Measurements from ENCODE around the gene BMP7. TPM values are rescaled to one million over a fixed set of nuclear protein-coding genes. Genes with fewer than 3 reads are reported as not detected.
"Not testable (repeated sequence)": the region's sequence is repeated elsewhere in the genome, so short reads cannot be mapped to it uniquely, and the experiment has no call there.

The BMP7 gene
- total RNA-seq, 2 experiments from 2014 or later = not detected

DNA sequence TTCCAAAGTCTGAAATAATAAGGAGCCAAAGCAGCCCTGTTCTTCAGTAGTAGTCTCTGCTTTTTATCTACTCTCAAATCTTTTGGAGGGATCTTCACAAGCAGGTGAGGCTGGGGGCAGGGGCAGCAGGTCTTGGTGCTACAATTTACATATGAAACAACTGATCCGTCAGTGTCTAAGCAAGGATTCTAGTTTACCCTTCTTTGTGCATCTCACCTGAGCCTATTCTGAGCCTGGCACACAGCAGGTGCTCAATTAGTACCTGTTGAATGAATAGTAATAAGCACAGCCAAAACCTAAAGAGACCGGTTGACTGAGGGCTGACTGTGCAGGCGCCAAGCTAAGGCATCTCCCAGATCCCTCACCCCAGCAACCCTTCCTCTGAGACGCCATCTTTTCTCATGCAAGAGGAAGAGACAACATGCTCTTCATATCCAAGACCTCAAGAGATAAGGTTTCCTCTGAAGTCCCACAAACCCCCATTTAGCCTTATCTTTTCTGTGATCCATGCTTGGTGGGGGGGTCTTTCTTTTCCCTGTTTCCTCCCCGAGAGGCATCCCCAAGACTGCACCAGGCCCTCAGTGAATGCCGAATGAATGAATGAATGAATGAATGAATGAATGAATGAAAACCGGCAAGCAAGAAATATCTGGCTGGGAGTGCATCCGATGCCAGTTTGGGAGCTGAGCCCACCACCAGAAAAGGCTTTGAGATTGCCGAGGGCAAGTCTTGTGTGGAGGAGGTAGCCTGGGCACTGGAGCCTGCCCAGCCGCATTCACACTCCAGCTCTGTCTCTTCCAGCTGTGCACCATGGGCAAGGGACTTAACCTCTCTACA is 2.9 kb upstream of the BMP7 start:
- ChIA-PET POLR2A (no interaction called here), CTCF (no interaction called here)

DNA sequence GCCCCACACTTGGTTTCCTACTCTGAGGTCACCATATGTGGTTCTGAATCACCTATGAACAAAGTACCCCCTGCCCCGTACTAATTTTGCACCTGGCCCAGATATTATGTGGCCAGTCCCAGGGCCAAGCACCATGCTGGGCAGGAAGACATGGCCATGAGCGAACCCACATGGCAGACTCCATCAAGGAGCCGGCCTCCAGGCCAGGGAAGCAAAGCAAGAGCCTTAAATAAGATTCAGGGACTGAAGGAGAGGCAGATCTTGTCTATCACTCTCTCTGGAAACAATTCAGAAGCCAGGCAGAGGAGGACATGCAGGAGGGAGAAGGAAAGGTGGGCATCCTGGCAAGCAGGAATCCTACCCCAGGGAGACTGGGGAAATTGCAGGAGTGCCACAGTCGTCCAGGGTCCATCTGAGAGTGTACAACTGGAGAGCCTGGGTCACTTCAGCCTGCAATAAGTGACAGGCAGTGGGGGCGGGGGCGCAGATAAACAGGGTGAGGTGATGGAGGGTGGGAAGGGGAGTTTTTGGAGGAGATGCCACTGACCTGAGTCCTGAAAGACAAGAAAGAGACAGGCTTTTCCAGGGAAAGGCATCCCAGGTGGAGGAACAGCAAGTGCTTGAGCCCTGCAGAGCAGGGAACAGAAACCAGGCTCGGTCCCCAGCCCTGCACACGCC is 2.1 kb upstream of the BMP7 start:
- ChIA-PET POLR2A (no interaction called here), CTCF (no interaction called here)

DNA sequence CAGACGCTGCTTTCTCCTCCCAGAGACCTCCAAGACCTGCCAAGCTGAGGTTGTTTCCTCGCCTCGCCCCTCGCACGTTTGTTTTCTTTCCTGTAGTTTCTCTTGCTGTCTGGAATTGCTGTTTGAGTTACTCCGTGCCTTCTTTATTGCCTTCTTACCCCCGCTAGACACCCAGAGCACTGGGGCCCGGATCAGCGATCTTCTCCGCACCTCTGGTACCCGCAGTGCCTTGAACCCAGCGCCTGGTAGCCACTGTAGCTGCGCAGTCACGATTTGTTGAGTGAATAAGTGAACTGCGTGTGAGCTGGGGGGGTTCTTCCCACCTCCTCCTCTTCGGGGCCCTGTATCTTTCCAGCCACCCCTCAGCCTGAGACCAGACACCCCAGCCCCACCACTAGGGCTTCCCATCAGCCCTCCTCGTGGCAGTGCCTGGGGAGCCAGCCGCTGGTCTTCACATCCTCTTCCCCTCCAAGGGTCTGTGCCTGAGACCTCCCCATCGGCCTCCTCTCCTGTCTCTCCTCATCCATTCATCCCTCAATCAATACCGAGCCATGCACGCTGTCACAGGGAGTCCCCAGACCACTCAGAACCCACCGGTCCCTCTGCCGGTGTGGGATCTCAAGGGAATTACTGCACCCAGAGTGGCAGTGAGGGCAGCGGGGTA is 849 bp upstream of the BMP7 start:
- POLR2A ChIA-PET = no interaction called here
- CTCF ChIA-PET = interaction anchor here (0.6 kb wide), 1 partner anchor 599 kb away, joined by 3 read pairs; no protein-coding TSS in a partner anchor

DNA sequence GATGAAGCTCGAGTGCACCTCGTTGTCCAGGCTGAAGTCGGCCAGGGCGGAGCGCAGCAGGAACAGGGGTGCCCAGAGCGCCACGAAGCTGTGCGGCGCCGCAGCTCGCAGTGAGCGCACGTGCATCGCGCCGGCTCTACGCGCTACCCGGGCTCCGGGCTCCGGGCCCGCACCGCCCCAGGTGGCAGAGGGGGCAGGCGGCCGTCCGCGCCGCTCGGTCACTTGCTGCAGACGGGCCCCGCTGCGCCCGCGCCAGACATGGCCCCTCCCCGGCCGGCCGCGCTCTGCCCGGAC is 497 bp downstream of the BMP7 start:
- CTCF ChIA-PET = no interaction called here
- POLR2A ChIA-PET = no interaction called here

DNA sequence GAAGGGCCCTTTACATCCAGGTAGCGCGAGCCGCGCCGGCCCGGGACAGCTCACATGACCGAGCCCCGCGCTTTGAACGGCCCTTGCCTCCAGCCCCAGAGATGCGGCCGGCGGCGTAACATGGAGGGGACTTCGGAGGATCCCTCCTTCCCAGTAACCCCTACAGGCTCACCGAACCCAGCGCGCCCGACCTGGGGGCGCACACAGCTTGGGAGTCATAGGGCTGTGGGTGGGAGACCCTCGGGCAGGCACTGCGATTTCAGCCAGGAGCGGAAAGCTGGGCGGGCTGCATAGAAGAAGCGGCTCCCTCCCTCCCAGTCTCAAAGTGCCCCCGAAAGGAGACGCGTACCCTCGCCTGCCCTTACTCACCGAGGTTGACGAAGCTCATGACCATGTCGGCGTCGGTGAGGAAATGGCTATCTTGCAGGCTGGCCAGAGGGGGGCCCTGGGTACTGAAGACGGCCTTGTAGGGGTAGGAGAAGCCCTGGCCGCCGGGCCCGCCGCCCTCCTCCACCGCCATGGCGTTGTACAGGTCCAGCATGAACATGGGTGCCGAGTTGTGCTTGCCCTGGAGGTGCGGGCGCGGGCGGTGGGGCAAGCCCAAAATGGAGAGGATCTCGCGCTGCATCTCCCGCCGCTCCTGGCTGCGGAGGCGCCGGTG is 975 bp downstream of the BMP7 start:
- ChIA-PET POLR2A (no interaction called here), CTCF (no interaction called here)

DNA sequence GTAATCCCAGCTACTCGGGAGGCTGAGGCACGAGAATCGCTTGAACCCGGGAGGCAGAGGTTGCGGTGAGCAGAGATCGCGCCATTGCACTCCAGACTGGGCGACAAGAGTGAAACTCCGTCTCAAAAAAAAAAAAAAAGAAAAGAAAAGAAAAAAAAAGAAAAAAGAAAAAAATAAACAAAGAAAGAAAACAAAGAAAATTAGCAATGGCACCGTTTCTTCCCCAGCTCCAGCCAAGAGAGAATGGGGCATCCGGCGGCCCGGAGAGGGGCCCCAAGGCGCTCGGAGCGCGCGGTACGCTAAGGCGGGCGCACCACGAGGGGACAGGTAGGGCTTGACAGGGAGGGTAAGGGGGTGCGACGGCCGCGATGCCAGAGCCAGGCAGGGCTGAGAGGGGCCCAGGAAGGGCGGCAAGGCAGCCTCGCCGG is 1.5 kb downstream of the BMP7 start:
- CTCF ChIA-PET = interaction anchor here (0.6 kb wide), 1 partner anchor 76 kb away, joined by 3 read pairs; no protein-coding TSS in a partner anchor
- POLR2A ChIA-PET = not testable (repeated sequence)

DNA sequence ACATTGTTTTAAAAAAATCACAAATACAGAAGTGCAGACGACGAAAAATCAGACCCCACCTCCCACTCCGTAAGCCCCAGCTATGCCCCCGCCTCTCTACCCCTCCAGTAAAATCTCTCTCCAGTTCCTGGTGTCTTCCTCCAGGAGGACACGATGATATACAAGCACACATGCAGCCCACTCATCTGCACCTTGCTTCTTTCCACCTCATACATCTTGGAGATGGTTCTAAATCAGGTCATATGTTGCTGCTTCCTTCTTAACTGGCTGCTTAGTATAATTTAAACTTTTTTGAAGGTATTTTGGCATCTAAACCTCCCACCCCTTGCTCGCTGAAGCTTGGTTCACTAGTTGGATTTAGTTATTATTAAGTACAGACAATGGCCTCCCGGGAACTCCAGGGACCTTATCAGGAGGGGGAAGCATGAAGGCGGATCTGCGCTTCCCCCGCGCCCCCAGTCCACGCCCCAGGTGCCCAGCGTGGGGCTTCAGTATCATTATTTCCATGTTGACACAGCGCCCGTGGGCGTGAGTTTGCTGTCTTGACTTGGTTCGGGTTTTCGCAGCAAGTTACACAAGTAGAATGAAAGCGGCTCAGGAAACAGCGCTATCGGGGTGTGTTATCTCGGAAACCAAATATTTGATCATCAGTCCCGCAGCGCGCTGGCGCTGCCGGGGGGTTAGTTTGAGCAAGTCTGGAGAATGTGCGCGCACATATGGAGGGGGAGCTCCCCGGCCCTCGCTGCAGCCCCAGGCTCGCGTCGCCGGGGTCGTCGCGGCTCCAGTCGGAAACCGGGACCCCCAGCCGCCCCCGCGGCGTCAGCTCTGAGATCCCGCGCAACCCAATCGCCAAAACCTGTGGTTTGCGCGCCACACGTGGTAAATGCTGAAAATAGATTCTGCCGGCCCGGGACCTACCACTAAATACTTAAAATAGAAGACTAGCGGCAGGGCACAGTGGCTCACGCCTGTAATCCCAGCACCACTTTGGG is 2.3 kb downstream of the BMP7 start:
- POLR2A ChIA-PET = no interaction called here
- CTCF ChIA-PET = interaction anchor here (0.6 kb wide), 1 partner anchor 75 kb away, joined by 3 read pairs; no protein-coding TSS in a partner anchor

DNA sequence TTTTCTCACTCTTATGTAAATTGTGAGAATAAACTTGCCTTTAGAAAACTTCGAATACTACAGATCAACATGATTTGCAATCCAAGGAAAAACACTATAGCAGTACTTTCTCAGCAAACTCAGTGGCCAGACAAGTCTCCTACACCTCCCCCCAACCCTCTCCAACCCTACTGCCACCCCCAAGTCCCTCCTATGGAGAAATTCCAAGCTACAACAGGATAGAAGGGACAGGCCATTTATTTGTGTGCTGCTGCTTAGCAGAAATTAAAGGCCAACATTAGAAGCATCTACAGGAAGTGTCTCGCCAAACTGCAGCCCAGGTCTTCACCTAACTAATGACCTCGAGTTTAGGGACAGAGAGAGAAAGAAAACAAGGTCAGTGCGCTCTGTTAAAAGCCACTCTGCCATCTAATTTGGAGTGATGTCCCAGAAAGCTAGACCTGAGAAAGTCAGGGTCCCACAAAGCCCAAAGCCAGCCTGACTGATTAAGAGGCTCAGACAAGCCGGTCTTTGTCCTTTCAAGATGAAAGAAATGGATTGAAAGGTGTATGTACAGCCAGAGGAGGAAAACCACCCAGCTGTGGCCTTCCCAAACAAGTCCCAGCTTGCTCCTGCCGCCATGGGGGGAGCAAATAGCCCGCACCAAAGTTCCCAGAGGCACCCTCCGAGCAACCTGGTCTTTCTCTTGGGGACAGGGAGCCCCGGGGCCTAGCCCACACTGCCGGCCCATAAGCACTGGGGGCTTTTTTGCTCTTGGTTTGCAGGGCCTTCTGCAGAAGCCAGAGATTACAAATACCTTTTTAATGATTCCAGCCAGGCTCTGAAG is 3.4 kb downstream of the BMP7 start:
- POLR2A ChIA-PET = no interaction called here
- CTCF ChIA-PET = no interaction called here

DNA sequence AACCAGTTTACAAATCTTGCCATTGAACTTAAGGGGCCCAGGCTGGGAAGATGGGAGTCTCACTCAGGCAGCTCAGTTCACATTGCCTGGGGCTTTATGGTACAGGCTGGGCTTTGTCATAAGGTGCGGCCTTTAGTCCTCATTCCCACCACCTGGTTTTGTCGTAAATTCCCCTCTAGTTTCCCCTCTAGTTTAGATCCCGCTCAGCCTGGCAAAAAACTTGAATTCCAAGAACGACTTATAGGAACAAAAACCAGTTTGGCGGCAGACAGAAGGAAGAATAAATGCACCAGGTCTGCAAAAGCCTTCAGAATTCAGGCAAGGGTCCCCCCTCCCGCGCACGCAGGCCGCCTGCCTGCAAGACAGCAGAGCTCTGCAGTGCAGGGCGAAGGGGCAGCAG is 4.1 kb downstream of the BMP7 start:
- POLR2A ChIA-PET = no interaction called here
- CTCF ChIA-PET = no interaction called here

DNA sequence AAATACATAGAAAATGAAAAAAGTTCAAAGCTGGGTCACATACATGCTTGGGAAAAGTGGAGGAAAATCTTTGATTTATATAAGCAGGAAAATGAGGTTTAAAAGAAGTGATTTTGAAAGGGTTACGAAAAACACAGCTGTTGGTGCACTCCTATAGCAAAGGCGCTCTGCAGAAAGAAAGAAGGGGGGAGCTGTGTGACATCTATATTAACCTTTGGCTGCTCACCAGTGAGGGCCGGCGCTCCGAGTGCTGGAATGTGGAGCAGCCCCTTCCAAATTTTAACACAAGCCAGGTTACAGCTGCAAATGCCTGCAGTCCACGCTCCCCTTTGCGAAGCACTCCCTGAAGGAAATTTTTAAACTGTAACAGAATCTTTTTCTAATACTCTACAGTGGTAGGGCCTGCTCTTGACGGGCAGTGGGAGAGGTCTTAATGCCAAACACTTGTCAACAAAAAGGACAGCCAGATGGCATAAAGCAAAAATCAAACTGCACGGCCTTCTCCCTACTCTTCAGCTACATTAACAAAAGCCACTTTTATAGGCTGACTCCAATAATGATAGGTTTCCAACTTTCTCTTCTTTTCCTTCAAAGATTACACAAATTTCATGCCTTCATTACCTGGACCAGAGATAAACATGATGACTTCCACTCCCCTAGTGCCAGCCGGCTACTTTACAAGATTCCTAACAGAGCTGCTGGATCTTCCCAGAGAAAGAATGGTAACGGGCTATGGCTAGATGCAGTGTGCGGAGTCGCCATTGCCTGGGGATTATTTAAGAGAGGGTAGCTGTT is 4.8 kb downstream of the BMP7 start:
- ChIA-PET POLR2A (no interaction called here), CTCF (no interaction called here)

DNA sequence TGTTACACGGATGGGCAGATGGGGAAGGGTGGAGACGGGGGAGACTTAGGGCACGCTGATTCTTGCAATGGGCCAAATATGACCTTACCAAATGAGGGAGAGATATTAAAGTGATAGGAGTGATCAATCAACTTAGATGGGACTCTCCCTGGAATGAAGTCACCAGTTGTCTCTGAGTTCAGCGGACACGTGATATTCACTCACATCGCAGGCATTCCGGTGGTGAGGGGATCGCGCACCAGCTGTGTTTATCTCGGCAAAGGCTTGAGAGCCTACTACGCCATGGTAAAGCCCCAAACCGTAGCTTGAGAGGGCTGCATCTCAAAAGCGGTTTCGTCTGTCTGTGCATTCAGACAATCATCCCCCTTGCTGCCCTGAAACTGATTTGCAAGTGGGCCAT is 5.5 kb downstream of the BMP7 start:
- POLR2A ChIA-PET = no interaction called here
- CTCF ChIA-PET = no interaction called here

DNA sequence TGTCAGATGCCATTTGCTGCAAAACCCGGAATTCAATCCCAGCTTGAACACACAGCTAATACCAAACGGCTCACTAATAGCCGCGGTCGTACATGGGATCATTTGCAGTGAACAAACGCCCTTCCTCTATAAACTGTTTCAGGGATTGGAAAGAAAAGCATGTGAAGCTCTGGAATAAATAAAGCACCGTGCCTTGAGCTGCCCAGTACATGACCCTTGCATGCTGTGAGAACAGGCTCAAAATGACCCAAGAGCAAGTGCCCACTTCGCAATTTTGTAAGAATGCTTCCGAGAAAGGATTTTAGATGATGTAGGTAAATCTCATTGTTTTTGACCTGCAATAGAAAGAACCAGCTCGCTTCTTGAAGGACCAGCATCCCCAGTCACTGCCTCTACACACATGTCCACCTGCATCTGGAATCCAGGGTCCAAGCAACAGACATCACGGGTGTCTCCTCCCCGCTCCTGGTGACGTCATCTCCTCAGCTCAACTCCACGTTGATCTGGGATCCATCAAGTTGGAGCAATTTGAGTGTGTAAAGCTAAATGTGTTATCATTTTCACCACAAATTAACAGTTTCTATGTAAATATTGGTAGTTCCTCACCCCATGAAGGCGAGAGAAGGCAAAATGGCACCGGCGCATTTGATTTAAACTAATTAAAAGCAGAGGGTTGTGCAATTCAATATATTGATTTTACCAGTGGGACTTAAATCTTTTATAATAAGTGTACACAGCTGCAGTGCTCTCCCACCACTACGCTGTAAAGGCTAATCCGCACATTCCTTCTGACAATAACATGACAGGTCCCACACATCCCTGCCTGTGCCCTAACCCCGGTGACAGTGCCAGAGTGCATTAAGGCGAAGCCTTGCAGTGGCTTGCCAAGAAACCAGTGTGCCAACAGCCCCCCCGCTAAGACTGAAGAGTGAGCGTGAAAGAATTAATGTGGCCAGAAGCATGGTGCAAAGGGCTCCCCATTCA is 6.2 kb downstream of the BMP7 start:
- ChIA-PET CTCF (no interaction called here), POLR2A (no interaction called here)

DNA sequence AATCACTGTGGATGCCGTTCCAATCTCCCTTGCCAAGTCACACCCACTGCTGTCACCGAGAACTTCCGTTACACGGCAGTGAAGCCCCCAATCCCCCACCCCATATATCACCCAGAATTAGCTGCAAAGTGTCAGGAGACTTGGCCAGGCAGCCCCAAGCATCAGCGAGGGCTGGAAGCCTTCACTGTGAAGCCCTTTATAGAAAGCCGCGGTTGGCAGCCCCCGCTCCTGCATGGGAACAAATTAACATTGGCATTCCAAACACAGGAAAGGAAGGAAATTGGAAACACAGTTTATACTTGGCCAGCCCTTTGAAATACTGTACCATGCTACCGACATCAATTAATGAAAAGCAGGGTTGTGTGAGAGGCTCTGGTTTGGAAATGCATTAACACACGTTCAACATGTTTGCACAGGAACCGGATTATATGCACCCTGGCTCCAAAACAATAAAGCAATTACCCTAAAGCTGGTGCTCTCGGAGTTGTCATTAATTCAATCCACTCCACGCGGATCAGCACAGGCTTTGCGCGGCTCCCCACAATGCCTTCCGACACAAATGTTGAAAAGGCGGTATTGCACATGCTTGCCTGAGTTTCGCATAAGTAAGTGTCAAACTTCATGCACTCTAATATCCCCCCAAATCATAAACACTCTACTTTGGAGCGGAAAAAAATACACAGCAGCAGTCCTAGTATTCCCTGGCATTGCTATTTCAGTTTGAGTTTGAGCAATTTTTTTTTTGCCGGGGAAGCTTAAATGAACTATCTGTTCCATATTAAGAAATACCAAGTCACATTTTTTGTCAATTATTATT is 7.1 kb downstream of the BMP7 start:
- CTCF ChIA-PET = no interaction called here
- POLR2A ChIA-PET = no interaction called here

DNA sequence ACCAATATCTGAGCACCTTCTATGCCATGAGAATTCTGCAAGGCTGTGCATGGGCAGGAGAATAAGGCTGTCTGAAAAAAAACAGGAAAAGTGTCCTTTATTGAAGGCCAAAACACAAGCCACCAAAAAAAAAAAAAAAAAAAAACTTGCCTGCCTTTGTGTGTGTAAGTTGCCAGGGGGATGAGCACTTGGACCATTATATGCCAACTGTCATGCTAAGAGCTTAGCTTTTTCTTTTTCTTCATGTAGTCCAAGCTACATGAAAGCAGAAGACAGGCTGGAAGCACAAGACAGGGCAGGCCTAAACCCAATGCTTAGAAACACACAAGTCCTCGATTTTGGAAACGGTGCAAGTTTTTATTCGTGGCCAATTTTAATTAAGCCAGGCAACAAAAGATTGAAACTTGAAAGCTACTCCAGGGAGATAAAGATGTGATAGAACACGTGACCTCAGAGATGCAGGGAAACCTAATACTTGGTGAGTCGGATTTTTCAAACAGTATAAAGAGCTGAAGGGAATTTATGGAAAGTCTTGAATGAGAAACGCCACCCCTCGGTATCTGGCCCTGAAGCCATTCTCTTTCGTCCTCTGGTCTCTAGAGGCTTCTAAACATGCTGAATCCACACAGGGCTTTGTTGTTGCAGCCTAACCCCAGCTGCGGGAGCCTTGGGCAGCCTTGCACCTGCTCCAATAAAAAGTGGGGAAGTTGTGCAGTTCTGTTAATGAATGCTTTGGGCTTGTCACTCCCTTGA is 8.6 kb downstream of the BMP7 start:
- POLR2A ChIA-PET = no interaction called here
- CTCF ChIA-PET = no interaction called here

DNA sequence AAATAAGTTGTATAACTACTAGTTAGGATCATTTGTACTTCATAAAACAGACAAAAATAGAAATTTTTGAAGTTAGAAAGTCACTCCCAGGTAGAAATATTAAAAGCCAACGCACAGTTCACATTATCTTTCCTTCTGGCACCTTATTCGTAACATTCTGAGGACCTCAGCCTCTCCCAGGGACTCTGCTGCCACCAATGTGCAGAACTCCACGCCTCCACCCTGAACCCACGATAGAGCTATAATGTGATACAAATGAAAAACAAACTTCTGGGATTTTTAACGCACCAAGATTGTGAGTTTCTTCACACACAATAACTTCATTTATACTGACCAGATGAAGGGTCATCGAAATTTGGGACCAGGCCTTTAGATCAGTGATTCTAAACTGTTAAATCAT is 9.5 kb downstream of the BMP7 start:
- POLR2A ChIA-PET = no interaction called here
- CTCF ChIA-PET = no interaction called here
